H9 (cell line): ENCODE measurements around the gene ENPP1. TPM values are rescaled to one million over a fixed set of nuclear protein-coding genes. Genes with fewer than 3 reads are reported as not detected.

Experiments
- DNase-seq: peaks from one replicate; pipeline ENCODE4 v3.0.0-alpha.2; 2017
- H2AFZ ChIP-seq: one replicate; pipeline ENCODE4 v1.6.1; 2013; ENCODE audit warnings: mild to moderate bottlenecking, low read length, control low read depth, moderate library complexity
- H2AK5ac ChIP-seq: 2 replicates; pipeline ENCODE4 v1.6.1; 2013; ENCODE audit warnings: low read length, control low read depth, mixed read lengths; ENCODE audit not compliant: insufficient read length
- H2BK120ac ChIP-seq: one replicate; pipeline ENCODE4 v1.6.1; 2013; ENCODE audit warnings: low read depth, mild to moderate bottlenecking, low read length, control low read depth, inconsistent platforms; ENCODE audit not compliant: poor library complexity, severe bottlenecking
- H2BK12ac ChIP-seq: 2 replicates; pipeline ENCODE4 v1.6.1; 2013; ENCODE audit warnings: low read length, control low read depth, mixed read lengths, low read depth; ENCODE audit not compliant: insufficient read length
- H2BK15ac ChIP-seq: 2 replicates; pipeline ENCODE4 v1.6.1; 2013; ENCODE audit warnings: low read depth, low read length, control low read depth
- H2BK20ac ChIP-seq: one replicate; pipeline ENCODE4 v1.6.1; 2013; ENCODE audit warnings: low read depth, mild to moderate bottlenecking, low read length, control low read depth, inconsistent platforms; ENCODE audit not compliant: poor library complexity, severe bottlenecking
- H2BK5ac ChIP-seq: 2 replicates; pipeline ENCODE4 v1.6.1; 2013; ENCODE audit warnings: low read length, control low read depth, mixed read lengths; ENCODE audit not compliant: insufficient read length
- H3K14ac ChIP-seq: 2 replicates; pipeline ENCODE4 v1.6.1; 2013; ENCODE audit warnings: low read length, control low read depth; ENCODE audit not compliant: insufficient read depth
- H3K18ac ChIP-seq: 2 replicates; pipeline ENCODE4 v1.6.1; 2013; ENCODE audit warnings: low read depth, mild to moderate bottlenecking, mixed read lengths, low read length, control low read depth; ENCODE audit not compliant: insufficient read length
- H3K23ac ChIP-seq: 2 replicates; pipeline ENCODE4 v1.6.1; 2013; ENCODE audit warnings: low read length, control low read depth, mixed read lengths, low read depth; ENCODE audit not compliant: insufficient read length
- H3K23me2 ChIP-seq: 2 replicates; pipeline ENCODE4 v1.6.1; 2013; ENCODE audit warnings: low read depth, mild to moderate bottlenecking, mixed read lengths, low read length, control low read depth; ENCODE audit not compliant: insufficient read length, poor library complexity, severe bottlenecking
- H3K27ac ChIP-seq: 2 replicates; pipeline ENCODE4 v1.5.1; 2013; ENCODE audit warnings: low read length, control low read depth, mixed read lengths, low read depth; ENCODE audit not compliant: insufficient read length
- H3K27me3 ChIP-seq: 2 replicates; pipeline ENCODE4 v1.6.1; 2013; ENCODE audit warnings: low read length, control low read depth, inconsistent platforms; ENCODE audit not compliant: insufficient read depth
- H3K4ac ChIP-seq: 2 replicates; pipeline ENCODE4 v1.6.1; 2013; ENCODE audit warnings: low read depth, mild to moderate bottlenecking, control low read depth, inconsistent platforms, low read length, moderate library complexity
- H3K4me1 ChIP-seq: 2 replicates; pipeline ENCODE4 v1.6.1; 2013; ENCODE audit warnings: low read length, control low read depth, inconsistent platforms; ENCODE audit not compliant: insufficient read depth
- H3K4me2 ChIP-seq: 2 replicates; pipeline ENCODE4 v1.6.1; 2013; ENCODE audit warnings: low read length, control low read depth, mixed read lengths; ENCODE audit not compliant: insufficient read length, insufficient read depth
- H3K56ac ChIP-seq: 2 replicates; pipeline ENCODE4 v1.6.1; 2013; ENCODE audit warnings: low read depth, mild to moderate bottlenecking, mixed read lengths, low read length, control low read depth; ENCODE audit not compliant: insufficient read length
- H3K79me1 ChIP-seq: 2 replicates; pipeline ENCODE4 v1.6.1; 2013; ENCODE audit warnings: low read depth, mild to moderate bottlenecking, moderate library complexity, low read length, control low read depth, inconsistent platforms; ENCODE audit not compliant: insufficient read depth, poor library complexity, severe bottlenecking
- H3K79me2 ChIP-seq: 2 replicates; pipeline ENCODE4 v1.6.1; 2013; ENCODE audit warnings: low read length, control low read depth, inconsistent platforms; ENCODE audit not compliant: insufficient read depth
- H3K9ac ChIP-seq: 2 replicates; pipeline ENCODE4 v1.6.1; 2013; ENCODE audit warnings: low read length, control low read depth, mixed read lengths; ENCODE audit not compliant: insufficient read length; ENCODE audit errors: extremely low read depth
- H3K9me3 ChIP-seq: one replicate; pipeline ENCODE4 v1.6.1; 2013; ENCODE audit warnings: low read depth, low read length, inconsistent platforms; ENCODE audit not compliant: control insufficient read depth
- H3T11ph ChIP-seq: one replicate; pipeline ENCODE4 v1.6.1; 2013; ENCODE audit warnings: mild to moderate bottlenecking, low read length, control low read depth, inconsistent platforms
- H4K20me1 ChIP-seq: one replicate; pipeline ENCODE4 v1.6.1; 2013; ENCODE audit not compliant: control insufficient read depth, insufficient read length, insufficient read depth
- H4K5ac ChIP-seq: 2 replicates; pipeline ENCODE4 v1.6.1; 2013; ENCODE audit warnings: low read depth, mild to moderate bottlenecking, mixed read lengths, low read length, control low read depth; ENCODE audit not compliant: insufficient read length
- H4K8ac ChIP-seq: replicated peaks from 2 replicates; pipeline ENCODE4 v1.6.1; 2013; ENCODE audit warnings: low read length, control low read depth, mixed read lengths, low read depth; ENCODE audit not compliant: insufficient read length
- H4K91ac ChIP-seq: 2 replicates; pipeline ENCODE4 v1.6.1; 2013; ENCODE audit warnings: low read depth, mild to moderate bottlenecking, moderate library complexity, mixed read lengths, low read length, control low read depth; ENCODE audit not compliant: insufficient read length
- H3K27ac Mint-ChIP-seq, 3 experiments: 2 replicates in 2 of 3; 3 replicates in 1 of 3; pipeline ENCODE4 v1.8.0; 2020 to 2021; ENCODE audit warnings: mixed read lengths in 3 of 3, mild to moderate bottlenecking in 1 of 3, moderate library complexity in 1 of 3
- H3K27me3 Mint-ChIP-seq: 2 replicates; pipeline ENCODE4 v1.8.0; 2021; ENCODE audit warnings: low read depth, mild to moderate bottlenecking, moderate library complexity, mixed read lengths
- H3K36me3 Mint-ChIP-seq, 3 experiments: 2 replicates in 2 of 3; 3 replicates in 1 of 3; pipeline ENCODE4 v1.8.0; 2020 to 2021; ENCODE audit warnings: low read depth in 3 of 3, mixed read lengths in 3 of 3; ENCODE audit not compliant: insufficient read depth in 1 of 3
- H3K4me1 Mint-ChIP-seq, 2 experiments: 2 replicates each; pipeline ENCODE4 v1.8.0; 2020; ENCODE audit warnings: mixed read lengths in 2 of 2
- H3K4me3 Mint-ChIP-seq, 2 experiments: 2 replicates in 1 of 2; 3 replicates in 1 of 2; pipeline ENCODE4 v1.8.0; 2020 to 2021; ENCODE audit warnings: mild to moderate bottlenecking in 2 of 2, mixed read lengths in 2 of 2, moderate library complexity in 1 of 2
- H3K9me3 Mint-ChIP-seq, 2 experiments: 2 replicates in 1 of 2; 3 replicates in 1 of 2; pipeline ENCODE4 v1.8.0; 2020; ENCODE audit warnings: mild to moderate bottlenecking in 2 of 2, mixed read lengths in 2 of 2, moderate library complexity in 1 of 2
- CTCF ChIP-seq: fragments of 200-600 bp; sonication (generic); conservative IDR thresholded peaks from 3 replicates; pipeline ENCODE4 v1.8.0; 2021; ENCODE audit warnings: antibody characterized with exemption, mild to moderate bottlenecking
- WGBS: extraction: QIAGEN DNeasy Blood & Tissue Kit; methylation state at CpG from one replicate; pipeline ENCODE4 v1.1.7; 2013; ENCODE audit warnings: missing lambda C conversion rate, low lambda C conversion rate, mixed read lengths; ENCODE audit not compliant: insufficient read length; ENCODE audit errors: extremely low coverage; 5-methylcytosine and 5-hydroxymethylcytosine counted together
- total RNA-seq: library from RNA; stranded (reverse); gene quantifications from 2 replicates; pipeline ENCODE4 v1.2.1, GENCODE V29; 2021

Gene ENPP1
- total RNA-seq, 1 experiment from 2014 or later, result 22.5 TPM

GRCh38 chr6:131832363-131832762, 24.5 kb downstream of the ENPP1 start:
- Histone ChIP-seq H2AFZ (no peak overlapping the region), H3K23me2 (no peaks in the 10 kb centered on the region), H3K9me3 (no peaks in the 10 kb centered on the region), H3K23ac (no peak overlapping the region), H2BK15ac (no peak overlapping the region), H3K4me1 (no peaks in the 10 kb centered on the region), H3K56ac (no peak overlapping the region), H3K14ac (no peak overlapping the region), H3K4me2 (no peak overlapping the region), H2BK120ac (no peak overlapping the region), H3K18ac (no peak overlapping the region), H3K27me3 (no peaks in the 10 kb centered on the region), H3K79me1 (no peaks in the 10 kb centered on the region), H4K20me1 (no peaks in the 10 kb centered on the region), H2BK5ac (no peak overlapping the region), H3K79me2 (no peaks in the 10 kb centered on the region; the same call in 1 of the 2 replicates), H3K27ac (no peak overlapping the region), H2BK12ac (no peak overlapping the region), H4K91ac (no peak overlapping the region), H4K8ac (no peak overlapping the region), H4K5ac (no peak overlapping the region), H2BK20ac (no peak overlapping the region), H3K4ac (no peak overlapping the region), H3K9ac (no peak overlapping the region), H2AK5ac (no peak overlapping the region), H3T11ph (no peak overlapping the region)
- no peak overlapping the region; a peak in 1 of 7 replicates for H3K27ac Mint-ChIP-seq
- H3K4me3 Mint-ChIP-seq, result no peak overlapping the region
- no CpG with 5 or more reads among the region's 1 CpG for WGBS
- no peaks in the 10 kb centered on the region for H3K27me3 Mint-ChIP-seq
- H3K9me3 Mint-ChIP-seq, result no peaks in the 10 kb centered on the region
- DNase-seq, result no peak
- H3K36me3 Mint-ChIP-seq, result peaks cover 7% of the 10 kb centered on the region in 3 experiments; a peak in 3 of 7 replicates
- TF ChIP-seq CTCF, result no peak
- H3K4me1 Mint-ChIP-seq, result peaks cover 3 to 9% of the 10 kb centered on the region in 2 experiments; a peak in 2 of 4 replicates
